NCI-H748 treated with DMSO at 0.1 percent for 48 hours (cell line): ENCODE data around the gene MOB3B.

ENCODE experiments used
- DNase-seq: peaks from one replicate; lab custom pipeline; 2025; lab: John Stamatoyannopoulos, UW

Gene MOB3B

DNA sequence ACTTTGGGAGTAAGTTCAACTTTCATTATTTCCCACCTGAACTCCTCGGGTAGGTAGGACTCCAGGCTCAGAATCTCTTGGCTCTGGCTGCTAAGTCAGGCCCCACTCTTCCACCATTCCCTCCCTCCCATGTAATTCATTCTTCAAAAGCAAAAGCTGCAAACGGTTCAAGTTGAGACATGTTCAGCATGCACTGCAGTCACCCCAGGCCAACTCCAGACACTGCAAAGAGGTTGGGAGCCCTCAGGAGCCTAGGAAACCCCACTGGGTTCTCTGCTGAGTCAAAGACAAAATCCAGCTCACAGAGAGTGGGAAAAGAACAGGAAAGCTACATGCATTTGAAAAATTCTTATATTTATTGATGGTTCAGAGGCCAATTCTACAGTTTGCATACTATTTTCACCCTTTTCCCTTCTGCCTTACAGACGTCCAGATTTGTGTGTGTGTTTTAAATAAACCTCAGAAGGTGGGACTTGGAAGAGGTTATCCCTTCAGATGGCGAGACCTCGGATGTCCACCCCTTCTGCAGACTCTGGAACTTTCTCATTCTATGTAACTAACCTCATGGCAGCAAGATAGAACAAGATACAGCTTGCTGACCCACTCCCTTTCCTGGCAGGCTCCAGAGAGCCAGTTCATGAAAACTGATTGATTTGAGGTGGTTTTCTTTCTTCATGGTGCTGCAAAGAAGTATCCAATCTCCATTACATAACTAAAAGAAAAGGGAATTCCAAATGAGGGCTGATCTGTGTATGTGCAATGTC is 167.0 kb downstream of the MOB3B start:
- DNase-seq: no peak

DNA sequence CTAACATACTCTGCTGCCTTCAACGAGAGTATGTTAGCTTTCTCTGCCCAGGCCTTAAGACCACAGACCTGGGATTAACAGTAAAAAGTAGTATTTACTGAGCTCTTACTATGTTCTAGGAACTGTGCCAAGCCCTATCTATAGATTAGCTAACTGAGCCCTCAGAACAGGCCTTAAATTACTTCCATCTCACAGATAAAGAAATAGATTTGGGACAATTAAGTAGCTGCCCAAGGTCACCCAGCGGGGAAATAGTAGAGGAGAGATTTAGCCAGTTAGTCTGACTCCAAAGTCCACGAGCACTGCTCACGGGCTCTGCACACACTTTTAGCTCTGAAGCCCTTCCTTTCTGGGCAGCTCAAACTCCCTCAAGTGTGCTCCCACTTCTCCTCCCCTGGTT is 168.1 kb downstream of the MOB3B start:
- no peak for DNase-seq

DNA sequence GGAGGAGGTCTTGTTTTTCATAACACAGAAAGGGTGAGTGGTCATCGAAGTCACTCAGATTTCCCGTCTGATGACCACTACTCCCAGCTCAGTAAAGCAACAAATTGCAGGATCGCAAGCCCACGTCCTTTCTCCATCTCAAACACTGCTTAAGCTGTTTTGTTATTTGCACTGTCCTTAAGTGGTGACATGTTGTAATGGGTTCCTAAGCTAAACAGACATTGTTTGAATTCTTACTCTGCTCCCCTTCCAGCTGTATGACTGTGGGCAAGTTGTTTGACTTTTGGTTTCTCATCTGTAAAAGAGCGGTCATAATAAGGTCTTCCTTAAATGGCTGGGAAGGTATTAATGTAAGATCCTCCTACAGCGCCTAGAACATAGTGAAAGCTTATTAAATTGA is 169.9 kb downstream of the MOB3B start:
- no peak for DNase-seq

DNA sequence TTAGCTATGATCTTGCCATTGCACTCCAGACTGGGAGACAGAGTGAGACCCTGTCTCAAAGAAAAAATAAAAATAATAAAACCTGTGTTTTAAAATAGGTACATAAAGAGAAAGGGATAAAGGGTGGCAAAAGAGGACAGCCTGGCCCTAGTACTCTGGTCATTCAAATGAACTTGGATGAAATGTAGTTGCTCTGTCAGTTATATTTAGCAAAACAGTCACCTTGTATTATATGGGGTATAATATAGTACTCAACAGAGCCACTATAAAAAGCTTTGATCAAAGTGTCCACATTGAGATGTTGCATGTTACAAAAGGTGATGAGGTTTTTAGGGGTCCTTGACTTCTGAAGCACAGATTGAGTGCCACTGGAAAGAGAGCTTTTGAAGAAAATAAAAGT is 171.6 kb downstream of the MOB3B start:
- DNase-seq: no peak

DNA sequence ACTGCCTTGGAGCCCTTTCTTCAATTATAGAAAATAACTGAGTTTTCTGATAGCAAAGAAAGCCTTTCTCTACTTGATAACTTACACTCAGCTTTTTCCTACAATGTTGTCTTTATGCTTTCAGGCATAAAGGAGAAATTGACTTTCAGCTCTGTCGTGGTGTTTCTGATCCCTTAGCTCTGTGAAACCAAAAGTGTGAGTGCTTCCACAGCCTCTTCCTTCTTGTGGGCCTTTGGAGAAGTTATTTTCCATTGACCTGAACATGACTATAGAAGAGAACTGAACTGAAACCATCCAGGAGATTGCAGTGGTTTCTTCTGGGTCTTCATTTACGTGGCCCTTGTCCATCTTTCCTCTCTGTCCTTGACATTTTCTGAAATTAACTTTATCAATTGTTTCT is 173.2 kb downstream of the MOB3B start:
- no peak for DNase-seq

DNA sequence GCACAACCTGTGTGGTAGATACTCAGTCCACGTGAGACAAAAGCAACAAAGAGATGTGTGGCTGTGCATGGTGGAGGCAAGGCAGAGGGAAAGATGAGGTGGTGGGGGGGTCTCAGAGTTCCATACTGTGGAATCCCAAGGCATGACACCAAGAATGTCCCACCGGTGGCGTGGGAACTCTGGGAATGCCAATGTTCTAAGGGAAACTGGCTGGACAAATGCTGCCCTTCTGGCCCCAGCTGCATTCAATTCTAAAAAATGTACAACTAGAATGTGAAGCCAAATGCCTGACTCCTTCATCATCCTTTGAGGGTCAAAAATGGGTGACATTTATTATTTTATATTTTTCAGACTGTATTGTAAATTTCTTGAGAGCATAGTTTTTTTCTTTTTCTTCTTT is 174.4 kb downstream of the MOB3B start:
- DNase-seq: no peak

DNA sequence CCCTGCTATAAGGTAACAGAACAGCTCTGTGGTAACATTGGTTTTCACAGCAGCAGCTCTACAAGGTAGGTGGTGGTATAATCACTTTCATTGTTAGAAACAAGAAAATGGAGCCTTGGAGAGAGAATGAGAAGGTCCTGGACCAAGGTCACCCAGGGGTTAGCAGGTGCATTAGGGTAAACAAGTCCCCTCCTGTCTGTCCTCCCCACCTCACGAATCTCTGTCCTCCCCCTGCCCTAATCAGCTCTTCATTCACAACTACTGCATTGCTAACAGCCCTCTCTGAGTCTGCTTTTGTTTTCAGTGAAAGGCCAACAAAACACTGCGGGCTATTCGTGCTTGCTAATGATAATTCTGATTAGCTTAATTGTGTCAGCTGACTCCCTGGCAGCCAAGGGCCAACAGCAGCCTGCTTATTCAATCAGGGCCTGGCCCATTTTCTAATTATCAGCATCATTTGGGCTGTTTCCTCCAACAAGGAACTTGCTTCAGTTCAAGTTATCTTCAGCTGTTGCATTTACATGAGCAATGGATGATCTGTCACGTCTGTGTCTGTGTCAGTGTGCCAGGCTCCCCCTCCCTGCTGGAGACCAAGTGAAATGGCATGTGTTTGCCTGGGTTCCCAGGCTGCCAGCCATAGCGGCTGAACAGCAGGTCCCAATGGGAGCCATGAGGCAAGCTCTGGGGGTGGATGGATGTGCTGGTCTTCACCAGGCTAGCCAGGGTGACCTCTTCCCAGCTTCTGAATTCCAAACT is 176.0 kb downstream of the MOB3B start:
- DNase-seq: peak; percentile 75

DNA sequence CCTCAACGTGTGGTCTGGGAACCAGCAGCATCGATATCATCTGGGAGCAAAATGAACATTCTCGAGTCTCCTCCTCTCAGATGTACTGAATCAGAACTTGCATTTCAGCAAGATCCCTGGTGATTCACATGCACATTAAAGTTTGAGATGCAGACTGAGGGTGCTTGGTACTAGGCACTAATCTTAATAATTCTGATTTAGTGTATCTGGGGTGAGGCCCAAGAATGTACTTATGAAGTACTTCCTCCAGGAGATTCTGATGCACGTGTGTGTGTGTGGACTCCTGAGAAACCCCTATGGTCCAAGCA is 176.5 kb downstream of the MOB3B start:
- no peak for DNase-seq

DNA sequence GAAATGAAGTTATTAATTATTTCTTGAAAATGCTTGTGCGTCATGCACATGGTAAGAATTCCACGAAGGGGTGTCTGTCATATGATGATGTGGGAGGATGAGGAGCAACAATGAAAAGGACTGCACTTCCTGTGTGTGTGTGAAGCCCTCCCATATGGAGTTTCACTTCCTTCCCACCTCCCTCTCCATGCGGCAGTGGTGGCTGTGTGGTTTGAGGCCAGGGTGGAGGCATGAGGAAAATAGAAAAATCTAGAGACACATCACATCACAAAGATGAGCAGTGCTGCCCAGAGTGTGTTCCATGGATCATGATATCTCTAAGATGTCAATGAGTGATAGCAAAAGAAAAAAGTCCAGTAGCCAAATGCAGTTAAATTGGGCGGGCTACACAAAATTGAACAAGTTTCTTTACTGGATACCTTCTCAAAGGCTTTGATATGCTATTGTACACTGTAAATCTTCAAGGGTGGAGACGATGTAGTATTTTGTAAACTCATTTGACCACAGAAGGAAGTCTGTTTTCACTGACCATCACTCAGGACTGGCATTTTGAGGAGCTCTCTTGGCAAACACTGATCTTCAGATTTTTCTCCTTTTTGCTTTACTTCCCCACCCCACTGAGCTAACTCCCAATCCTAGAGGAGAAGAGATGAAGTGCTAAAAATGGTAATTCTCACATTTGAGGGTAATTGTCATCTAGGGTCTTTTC is 177.0 kb downstream of the MOB3B start:
- DNase-seq: no peak

DNA sequence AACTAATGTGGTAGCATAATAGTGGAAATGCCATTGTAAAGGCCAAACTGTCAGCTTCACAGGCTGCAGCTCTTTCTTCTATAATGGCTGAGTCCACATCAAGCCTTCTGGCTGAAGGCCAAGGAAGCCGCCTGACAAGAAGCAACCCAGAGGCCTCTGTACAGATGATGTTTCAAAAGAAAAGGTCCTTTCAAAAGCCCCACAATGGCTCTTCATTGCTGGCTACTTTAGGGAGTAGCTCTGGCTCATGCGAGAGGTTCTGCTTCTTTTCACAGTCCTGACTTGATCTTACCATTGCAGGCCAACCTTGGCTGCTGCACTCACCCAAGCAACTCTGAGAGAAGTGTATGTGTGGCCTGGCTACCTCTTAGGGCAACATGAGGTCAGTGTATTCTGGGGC is 178.2 kb downstream of the MOB3B start:
- peak; percentile 12 for DNase-seq

DNA sequence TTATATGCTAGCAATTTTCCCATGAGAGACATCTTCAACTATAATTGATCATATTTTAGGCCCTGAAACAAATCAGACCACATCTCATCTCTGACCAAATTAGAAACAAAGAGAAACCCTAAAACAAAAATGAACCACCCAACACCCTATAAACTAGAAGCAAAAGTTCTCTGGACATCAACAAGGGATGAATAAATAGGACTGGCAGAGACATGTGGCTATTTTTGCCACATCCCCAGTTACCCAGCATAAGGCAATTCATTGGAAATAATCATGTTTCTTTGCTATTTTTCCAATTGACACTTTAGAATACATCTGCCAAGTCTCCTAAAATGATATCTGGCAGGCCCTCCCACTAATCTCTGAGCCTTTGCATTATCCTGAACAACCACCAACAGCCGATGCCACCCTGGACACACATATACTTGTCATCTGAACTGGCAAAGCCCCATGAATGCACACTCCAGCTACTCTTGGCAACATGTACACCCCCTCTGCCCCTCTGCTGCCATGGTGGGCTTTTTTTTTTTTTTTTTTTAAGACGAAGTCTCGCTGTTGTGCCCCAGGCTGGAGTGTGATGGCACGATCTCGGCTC is 179.1 kb downstream of the MOB3B start:
- no peak for DNase-seq

DNA sequence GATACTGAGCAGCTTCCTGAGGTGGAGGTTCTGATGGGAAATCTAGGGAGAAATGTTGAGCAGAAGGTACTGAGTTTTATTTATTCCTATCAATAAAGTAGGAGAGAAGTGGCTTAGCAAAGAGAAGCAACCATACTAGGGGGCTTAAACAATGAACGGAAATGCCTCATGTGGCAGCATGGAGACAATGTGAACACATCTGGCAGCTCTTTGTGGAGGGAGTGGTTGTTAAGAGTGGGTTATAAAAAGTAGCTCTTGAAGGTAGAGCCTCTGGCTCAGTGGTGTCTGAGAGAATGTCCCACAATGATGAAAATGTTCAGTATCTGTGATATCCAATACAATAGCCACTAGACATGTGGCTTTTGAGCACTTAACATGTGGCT is 179.9 kb downstream of the MOB3B start:
- DNase-seq: no peak

DNA sequence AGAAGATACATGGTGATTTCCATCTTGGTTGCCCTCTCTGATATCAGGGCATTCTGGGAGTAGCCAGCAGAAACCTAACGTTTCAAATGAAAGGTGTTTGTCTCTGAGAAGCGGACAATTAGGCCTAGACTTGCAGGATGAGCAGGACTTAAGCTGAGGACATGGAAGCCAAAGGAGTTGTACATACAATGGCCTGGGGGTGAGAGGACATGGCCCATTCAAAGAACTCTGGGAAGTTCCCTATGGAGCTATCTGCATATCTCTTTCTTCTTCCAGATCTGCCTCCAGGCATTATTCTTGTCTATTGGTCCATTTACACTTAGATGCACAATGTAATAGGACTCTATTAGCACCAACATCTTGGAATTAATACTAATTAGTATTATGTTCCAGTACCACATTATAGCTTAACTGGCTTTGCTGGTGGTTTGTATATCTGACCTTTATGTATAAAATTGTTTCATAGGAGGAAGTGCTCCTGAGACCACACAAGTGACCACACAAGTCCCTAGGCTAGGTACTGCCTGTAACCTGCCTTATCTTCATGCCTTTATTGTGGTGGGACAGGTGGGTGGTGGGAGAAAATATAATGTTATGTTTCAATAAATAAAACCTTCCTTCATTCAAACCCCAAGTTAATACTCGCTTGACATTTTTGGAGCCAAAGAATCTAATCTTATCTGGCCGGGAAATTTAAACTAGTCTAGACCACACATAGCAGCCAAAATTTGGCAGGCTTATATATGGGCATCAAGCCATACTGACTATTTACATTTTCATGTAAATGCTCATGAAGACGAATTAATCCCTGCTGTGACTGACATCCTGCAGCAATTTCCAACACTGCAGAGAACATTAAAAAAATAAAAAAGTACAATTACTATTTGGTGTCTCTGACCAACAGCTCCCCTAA is 180.6 kb downstream of the MOB3B start:
- peak; percentile 54 for DNase-seq

DNA sequence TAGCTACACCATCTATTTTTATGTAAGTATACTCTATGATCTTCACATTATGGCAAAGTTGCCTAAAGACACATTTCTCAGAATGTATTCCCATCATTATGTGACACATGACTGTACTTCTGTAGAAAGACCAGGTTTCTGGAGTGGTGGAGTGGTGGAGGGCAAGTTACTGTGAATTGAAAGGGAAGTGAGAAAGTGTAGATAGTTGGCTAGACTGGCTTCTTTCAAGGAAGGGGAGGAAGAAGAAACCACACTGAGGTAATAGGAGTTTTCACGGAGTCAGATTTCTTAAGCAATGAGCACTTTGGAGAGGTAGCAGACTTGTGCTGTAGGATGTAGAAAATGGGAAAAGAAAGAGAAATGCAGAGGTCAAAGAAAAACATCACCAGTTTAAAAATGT is 181.7 kb downstream of the MOB3B start:
- DNase-seq: no peak

DNA sequence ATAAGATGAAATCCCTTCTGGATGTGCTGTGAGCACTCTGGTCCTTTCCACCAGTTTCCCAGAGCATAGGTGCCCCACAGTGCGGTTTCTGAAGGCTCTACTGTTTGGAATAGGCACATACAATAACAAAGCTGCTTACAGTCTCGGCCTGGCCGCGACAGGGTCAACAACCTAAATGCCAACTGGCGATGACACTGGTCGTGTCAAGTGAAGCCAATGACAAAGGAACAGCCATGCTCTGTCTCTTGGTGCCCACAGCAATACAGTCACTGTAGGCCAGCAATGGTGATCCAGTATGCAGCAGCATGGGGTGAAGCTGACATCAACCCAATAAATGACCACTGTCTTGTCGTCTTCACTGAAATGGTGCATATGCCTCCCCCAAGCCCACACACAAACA is 184.8 kb downstream of the MOB3B start:
- DNase-seq: no peak

DNA sequence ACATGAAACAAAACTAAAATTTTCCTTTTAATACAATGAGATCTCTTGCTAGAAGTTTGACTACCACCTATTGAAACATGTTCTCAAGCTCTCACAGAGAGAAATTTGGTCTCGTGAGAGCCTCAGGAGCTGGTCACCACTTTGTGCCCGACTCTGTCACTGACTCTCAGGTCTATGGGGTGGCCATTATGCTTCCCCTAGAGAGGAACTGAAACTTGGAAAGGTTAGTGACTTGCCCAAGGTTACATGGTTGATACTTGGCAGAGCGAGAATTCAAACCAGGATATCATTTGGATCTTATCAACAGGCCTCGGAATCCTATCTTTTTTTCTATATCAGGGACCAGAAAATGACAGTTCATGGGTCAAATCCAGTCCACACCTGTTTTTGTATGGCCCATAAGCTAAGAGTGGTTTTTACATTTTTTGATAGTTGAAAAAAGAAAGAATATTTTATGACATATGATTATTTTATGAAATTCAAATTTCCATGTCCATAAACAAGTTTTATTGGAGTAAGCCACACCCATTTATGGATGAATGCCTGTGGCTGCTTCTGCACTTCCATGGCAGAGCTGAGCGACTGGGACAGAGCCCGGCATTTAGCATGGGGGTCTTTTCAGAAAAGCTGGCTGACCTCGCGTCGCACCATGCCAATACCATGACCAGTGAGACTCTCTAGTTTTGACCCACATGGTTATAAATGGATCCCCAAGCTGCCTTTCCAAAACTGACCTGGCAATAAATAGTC is 187.9 kb downstream of the MOB3B start:
- no peak for DNase-seq

DNA sequence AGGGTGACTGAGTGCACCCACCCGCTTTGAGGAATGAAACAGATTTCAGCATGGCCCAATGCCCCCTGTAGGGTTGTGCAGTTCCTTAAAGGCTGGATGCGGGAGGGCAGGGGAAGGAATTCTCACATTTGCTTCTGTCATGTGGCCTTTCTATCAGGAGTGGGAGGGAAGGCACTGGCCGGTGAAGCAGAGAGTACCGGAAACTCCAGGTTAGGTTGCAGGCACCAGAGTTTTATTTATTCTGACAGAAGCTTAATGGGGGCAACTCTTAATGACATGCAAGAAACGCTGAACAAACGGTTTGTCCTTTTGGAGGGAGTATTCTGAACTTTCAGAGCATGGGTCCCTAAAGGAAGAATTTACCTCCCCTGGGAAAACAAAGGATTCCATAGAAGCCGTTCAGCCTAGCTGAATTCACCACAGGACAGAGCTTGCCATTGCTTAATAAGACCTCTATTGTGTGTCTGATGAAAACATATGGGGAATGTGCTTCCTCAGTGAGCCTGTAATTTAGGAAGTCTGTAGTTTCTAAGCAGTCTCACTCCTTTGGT is 188.6 kb downstream of the MOB3B start:
- DNase-seq: no peak

DNA sequence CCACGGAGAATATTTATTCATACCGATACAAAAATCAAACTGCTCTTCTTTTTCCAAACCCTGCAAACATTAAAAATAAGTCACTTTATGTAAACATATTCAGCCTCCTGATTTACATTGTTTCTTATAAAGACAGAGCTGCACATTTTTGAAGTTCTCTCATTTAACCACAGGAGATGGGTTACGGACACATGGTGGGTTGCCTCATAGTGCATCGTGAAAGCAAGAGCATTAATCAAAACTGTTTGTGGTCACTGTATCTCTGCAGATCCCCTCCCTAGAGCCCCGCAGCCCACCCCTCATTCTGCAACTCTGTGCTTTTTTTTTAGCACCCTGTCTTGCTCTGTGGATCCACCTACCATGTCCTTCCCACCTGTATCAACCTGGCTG is 189.3 kb downstream of the MOB3B start:
- DNase-seq: no peak

DNA sequence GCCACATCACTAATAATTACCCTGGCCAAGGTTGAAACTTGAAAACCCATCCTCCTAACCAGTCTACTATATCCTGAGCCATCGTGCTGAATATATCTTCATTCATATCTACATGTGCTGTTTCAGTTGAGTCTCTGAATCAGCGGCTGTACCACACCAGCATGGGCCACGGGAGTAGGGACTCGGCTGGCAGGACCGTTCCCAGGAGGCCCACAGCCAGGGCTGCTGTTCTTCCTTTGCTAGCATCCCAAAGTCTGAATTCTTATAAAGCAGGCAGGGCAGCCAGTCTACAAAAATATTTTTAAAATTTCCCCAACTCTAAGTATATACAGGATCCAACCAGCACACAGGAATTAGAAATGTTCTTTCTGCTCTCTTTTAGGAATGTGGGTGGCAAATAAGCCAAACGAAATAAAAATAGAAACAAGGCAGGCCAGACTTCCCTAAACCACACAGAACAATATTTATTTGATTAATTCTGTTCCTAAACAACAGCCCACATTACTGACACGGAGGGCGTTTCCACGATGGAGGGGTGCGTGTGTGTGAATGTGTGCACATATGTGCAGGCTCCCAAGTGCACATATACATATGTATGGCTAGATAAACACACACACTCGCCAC is 189.8 kb downstream of the MOB3B start:
- DNase-seq: no peak

DNA sequence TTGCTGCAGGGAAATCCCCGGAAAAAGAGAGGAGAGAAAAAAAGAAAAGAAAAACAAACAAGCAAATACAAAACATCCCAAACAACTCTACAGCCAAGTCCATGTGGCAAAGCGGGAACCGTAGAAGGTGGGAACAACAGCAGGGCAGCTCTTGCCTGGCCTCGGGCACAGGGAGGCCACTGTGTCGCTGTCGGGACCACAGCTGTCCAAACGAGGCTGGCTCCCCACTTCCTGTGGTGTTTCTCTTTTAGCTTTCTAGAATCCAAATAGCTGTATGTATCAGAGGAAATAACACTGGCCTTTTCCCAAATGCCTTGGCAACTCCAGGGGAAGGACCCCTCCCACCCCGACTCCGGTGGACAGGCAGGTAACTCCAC is 191.1 kb downstream of the MOB3B start:
- DNase-seq: no peak
